Measurements from ENCODE around the gene PARN. TPM values are rescaled to one million over a fixed set of nuclear protein-coding genes. Genes with fewer than 3 reads are reported as not detected.
A peak's percentile ranks its signal among the peaks of the same experiment; 100 is the strongest.
"Not testable (repeated sequence)": the region's sequence is repeated elsewhere in the genome, so short reads cannot be mapped to it uniquely, and the experiment has no call there.

The PARN gene
- total RNA-seq, 2 experiments from 2014 or later: 27.4 to 28.2 TPM

DNA sequence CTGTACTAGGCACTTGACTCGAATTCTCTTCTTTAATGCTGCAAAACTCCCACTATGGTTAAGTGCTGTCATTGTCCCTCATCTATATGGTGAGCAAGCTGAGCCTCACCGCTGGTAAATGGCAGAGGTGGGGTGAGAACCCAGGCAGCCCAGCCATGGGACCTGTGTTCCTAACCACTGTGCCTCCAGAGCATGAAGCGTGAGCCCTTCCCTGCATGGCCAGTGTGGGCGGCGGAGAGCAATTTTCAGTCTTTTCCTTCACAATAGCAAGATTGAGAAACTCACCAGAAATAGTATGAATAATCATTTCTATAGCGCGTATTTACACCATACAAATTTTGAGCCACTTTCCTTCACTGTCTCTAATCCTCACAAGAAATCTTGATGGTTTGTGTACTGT is 11.9 kb upstream of the PARN start:
- intact Hi-C loops (cut with DNase I, micrococcal nuclease): no loop called here
- H3K4me1 Mint-ChIP-seq (ENCODE audit: low read depth): peaks cover 29% of the 10 kb centered on the region
- peaks cover 73% of the 10 kb centered on the region for H3K36me3 Mint-ChIP-seq (ENCODE audit: low read depth)
- Histone ChIP-seq H3K27me3 (ENCODE audit: control insufficient read depth in 1 of 2, insufficient read depth in 2 of 2, low read length in 2 of 2) (no peaks in the 10 kb centered on the region), H3K27ac (ENCODE audit: low read depth in 1 of 2, low read length in 2 of 2) (no peak overlapping the region), H3K36me3 (ENCODE audit: insufficient read depth, low read length) (peaks cover 45% of the 10 kb centered on the region), H3K4me3 (ENCODE audit: low read length) (no peak overlapping the region), H3K9me3 (ENCODE audit: control insufficient read depth in 1 of 2, insufficient read depth in 1 of 2, low read length in 2 of 2) (no peaks in the 10 kb centered on the region), H3K4me1 (ENCODE audit: insufficient read depth, low read length) (peaks cover 3% of the 10 kb centered on the region)
- H3K9me3 Mint-ChIP-seq: no peaks in the 10 kb centered on the region
- CTCF ChIA-PET: no interaction called here
- ATAC-seq (ENCODE audit: poor library complexity) (no peak), DNase-seq (no peak)
- H3K4me3 Mint-ChIP-seq: no peak overlapping the region
- H3K27ac Mint-ChIP-seq: peak overlapping the region; percentile 49
- H3K27me3 Mint-ChIP-seq: no peaks in the 10 kb centered on the region
- POLR2A ChIA-PET: interaction anchor here (1.3 kb wide), 1 partner anchor 9 kb away, joined by 4 read pairs; the partner anchor contains the start of gene BFAR
- TF ChIP-seq CTCF (IDR thresholded peaks at IDR 0.05): no peak

- H3K9me3 Mint-ChIP-seq: no peaks in the 10 kb centered on the region
- H3K4me1 Mint-ChIP-seq (ENCODE audit: low read depth): peaks cover 36% of the 10 kb centered on the region
- H3K27ac Mint-ChIP-seq: peak overlapping the region; percentile 71
- no peak for ATAC-seq (ENCODE audit: poor library complexity)
- intact Hi-C loops (cut with DNase I, micrococcal nuclease): no loop called here
- Histone ChIP-seq H3K4me3 (ENCODE audit: low read length) (no peak overlapping the region), H3K27me3 (ENCODE audit: control insufficient read depth in 1 of 2, insufficient read depth in 2 of 2, low read length in 2 of 2) (no peaks in the 10 kb centered on the region), H3K9me3 (ENCODE audit: control insufficient read depth in 1 of 2, insufficient read depth in 1 of 2, low read length in 2 of 2) (no peaks in the 10 kb centered on the region), H3K27ac (ENCODE audit: low read depth in 1 of 2, low read length in 2 of 2) (no peak overlapping the region), H3K36me3 (ENCODE audit: insufficient read depth, low read length) (peaks cover 39% of the 10 kb centered on the region), H3K4me1 (ENCODE audit: insufficient read depth, low read length) (peaks cover 3% of the 10 kb centered on the region)
- no peak for TF ChIP-seq CTCF (IDR thresholded peaks at IDR 0.05)
- peaks cover 73% of the 10 kb centered on the region for H3K36me3 Mint-ChIP-seq (ENCODE audit: low read depth)
- CTCF ChIA-PET: no interaction called here
- POLR2A ChIA-PET: no interaction called here
- H3K27me3 Mint-ChIP-seq: no peaks in the 10 kb centered on the region
- no peak for DNase-seq
- H3K4me3 Mint-ChIP-seq: no peak overlapping the region
Observed at GRCh38 chr16:14641206-14641605, 11.1 kb upstream of the PARN start.

DNA sequence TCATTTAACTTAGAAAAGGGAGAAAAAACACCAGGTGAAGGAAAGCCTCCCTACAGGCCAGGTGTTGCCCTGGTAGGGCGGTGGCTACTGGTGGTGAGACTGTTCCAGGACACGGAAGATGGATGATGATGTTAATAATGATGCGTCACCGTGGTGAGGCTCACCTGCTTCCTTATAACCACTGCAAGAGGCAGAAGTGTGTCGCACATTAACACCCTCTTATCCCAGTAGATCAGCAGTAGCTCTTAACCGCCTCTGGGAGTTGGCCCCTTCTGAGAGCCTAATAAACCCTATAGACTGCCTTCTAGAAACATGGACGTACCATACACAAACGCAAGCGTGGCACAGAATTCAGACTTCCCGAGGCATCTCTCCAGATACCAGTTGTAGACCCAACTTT is 10.5 kb upstream of the PARN start:
- H3K4me3 ChIP-seq (ENCODE audit: low read length): no peak overlapping the region
- ChIA-PET POLR2A (interaction anchor here (1.0 kb wide), 1 partner anchor 11 kb away, joined by 3 read pairs; no protein-coding TSS in a partner anchor), CTCF (no interaction called here)
- no peak overlapping the region for H3K27ac ChIP-seq (ENCODE audit: low read depth in 1 of 2, low read length in 2 of 2)
- Mint-ChIP-seq H3K27ac (peak overlapping the region; percentile 71), H3K36me3 (ENCODE audit: low read depth) (peaks cover 76% of the 10 kb centered on the region), H3K4me1 (ENCODE audit: low read depth) (peaks cover 41% of the 10 kb centered on the region), H3K4me3 (no peak overlapping the region), H3K9me3 (no peaks in the 10 kb centered on the region), H3K27me3 (no peaks in the 10 kb centered on the region)
- no peak for TF ChIP-seq CTCF (IDR thresholded peaks at IDR 0.05)
- H3K36me3 ChIP-seq (ENCODE audit: insufficient read depth, low read length): peaks cover 32% of the 10 kb centered on the region
- ATAC-seq (ENCODE audit: poor library complexity) (no peak), DNase-seq (no peak)
- peaks cover 9% of the 10 kb centered on the region for H3K4me1 ChIP-seq (ENCODE audit: insufficient read depth, low read length)
- no peaks in the 10 kb centered on the region for H3K9me3 ChIP-seq (ENCODE audit: control insufficient read depth in 1 of 2, insufficient read depth in 1 of 2, low read length in 2 of 2)
- intact Hi-C loops (cut with DNase I, micrococcal nuclease): no loop called here
- no peaks in the 10 kb centered on the region for H3K27me3 ChIP-seq (ENCODE audit: control insufficient read depth in 1 of 2, insufficient read depth in 2 of 2, low read length in 2 of 2)

DNA sequence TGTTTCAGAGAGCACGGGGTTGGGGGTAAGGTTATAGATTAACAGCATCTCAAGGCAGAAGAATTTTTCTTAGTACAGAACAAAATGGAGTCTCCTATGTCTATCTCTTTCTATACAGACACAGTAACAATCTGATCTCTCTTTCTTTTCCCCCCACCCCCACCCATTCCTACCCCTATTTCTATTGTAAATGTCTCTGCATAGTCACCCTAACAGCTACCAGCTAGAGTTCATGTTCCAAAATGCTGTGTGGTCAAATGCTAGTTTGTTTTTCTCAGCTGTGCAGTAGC is 6.8 kb upstream of the PARN start:
- ATAC-seq (ENCODE audit: poor library complexity); H3K9me3 Mint-ChIP-seq; DNase-seq; CTCF ChIA-PET; H3K27me3 ChIP-seq (ENCODE audit: control insufficient read depth in 1 of 2, insufficient read depth in 2 of 2, low read length in 2 of 2); H3K27ac ChIP-seq (ENCODE audit: low read depth in 1 of 2, low read length in 2 of 2); H3K9me3 ChIP-seq (ENCODE audit: control insufficient read depth in 1 of 2, insufficient read depth in 1 of 2, low read length in 2 of 2); H3K4me3 ChIP-seq (ENCODE audit: low read length); H3K4me3 Mint-ChIP-seq; POLR2A ChIA-PET; H3K27me3 Mint-ChIP-seq: not testable (repeated sequence)
- Mint-ChIP-seq H3K36me3 (ENCODE audit: low read depth) (peaks cover 69% of the 10 kb centered on the region), H3K27ac (peak overlapping the region; percentile 93), H3K4me1 (ENCODE audit: low read depth) (peaks cover 61% of the 10 kb centered on the region)
- peaks cover 16% of the 10 kb centered on the region for H3K36me3 ChIP-seq (ENCODE audit: insufficient read depth, low read length)
- intact Hi-C loops (cut with DNase I, micrococcal nuclease): loop anchor here in 1 of 2 experiments (5.0 to 10.0 kb wide), 4 partner anchors 352 to 1008 kb away; partner anchors contain the start of genes ERCC4, MARF1 and NTAN1
- peaks cover 38% of the 10 kb centered on the region for H3K4me1 ChIP-seq (ENCODE audit: insufficient read depth, low read length)

- peaks cover 67% of the 10 kb centered on the region for H3K36me3 Mint-ChIP-seq (ENCODE audit: low read depth)
- H3K4me3 ChIP-seq (ENCODE audit: low read length); H3K27me3 Mint-ChIP-seq; DNase-seq; H3K27me3 ChIP-seq (ENCODE audit: control insufficient read depth in 1 of 2, insufficient read depth in 2 of 2, low read length in 2 of 2); POLR2A ChIA-PET; H3K9me3 ChIP-seq (ENCODE audit: control insufficient read depth in 1 of 2, insufficient read depth in 1 of 2, low read length in 2 of 2); CTCF ChIA-PET; ATAC-seq (ENCODE audit: poor library complexity); H3K9me3 Mint-ChIP-seq; H3K27ac ChIP-seq (ENCODE audit: low read depth in 1 of 2, low read length in 2 of 2): not testable (repeated sequence)
- intact Hi-C loops (cut with DNase I, micrococcal nuclease): loop anchor here in 1 of 2 experiments (5.0 to 10.0 kb wide), 4 partner anchors 352 to 1008 kb away; partner anchors contain the start of genes ERCC4, MARF1 and NTAN1
- peak overlapping the region; percentile 93 for H3K27ac Mint-ChIP-seq
- Histone ChIP-seq H3K4me1 (ENCODE audit: insufficient read depth, low read length) (peaks cover 41% of the 10 kb centered on the region), H3K36me3 (ENCODE audit: insufficient read depth, low read length) (peaks cover 13% of the 10 kb centered on the region)
- H3K4me3 Mint-ChIP-seq: peak overlapping the region; percentile 62
- H3K4me1 Mint-ChIP-seq (ENCODE audit: low read depth): peaks cover 59% of the 10 kb centered on the region
Observed at GRCh38 chr16:14636179-14636950, 6.3 kb upstream of the PARN start.

All from CD4-positive, alpha-beta T cell (primary cell).